Activated T-helper 1 cell treated with anti-CD3 and anti-CD28 coated beads, Interleukin-12 subunit alpha, Interleukin-12 subunit beta, Interleukin-2, Interleukin-4 antibody, amounts not matched to agents 30 ng/mL and 10 ng/mL and 1 ng/mL, durations not matched to agents 14 hours and 24 hours and 36 hours (primary cell): ENCODE measurements around the gene CHST6. TPM values are rescaled to one million over a fixed set of nuclear protein-coding genes. Genes with fewer than 3 reads are reported as not detected.
"Not testable (repeated sequence)": the region's sequence is repeated elsewhere in the genome, so short reads cannot be mapped to it uniquely, and the experiment has no call there.

Experiments used
- DNase-seq: peaks from one replicate; pipeline ENCODE4 v3.0.0; 2021; ENCODE audit warnings: low spot score
- H3K27ac Mint-ChIP-seq: one replicate; pipeline ENCODE4 v1.8.0; 2021; ENCODE audit warnings: mild to moderate bottlenecking, mixed read lengths
- H3K27me3 Mint-ChIP-seq: one replicate; pipeline ENCODE4 v1.8.0; 2022; ENCODE audit warnings: mild to moderate bottlenecking, moderate library complexity, mixed read lengths; ENCODE audit not compliant: insufficient read depth
- H3K36me3 Mint-ChIP-seq: one replicate; pipeline ENCODE4 v1.8.0; 2021; ENCODE audit warnings: low read depth, mixed read lengths
- H3K4me1 Mint-ChIP-seq: one replicate; pipeline ENCODE4 v1.8.0; 2021; ENCODE audit warnings: low read depth, mixed read lengths
- H3K4me3 Mint-ChIP-seq: one replicate; pipeline ENCODE4 v1.8.0; 2021; ENCODE audit warnings: mild to moderate bottlenecking, moderate library complexity, mixed read lengths
- H3K9me3 Mint-ChIP-seq: one replicate; pipeline ENCODE4 v1.8.0; 2021; ENCODE audit warnings: mixed read lengths
- intact Hi-C: fragments of 100-400 bp; cut with micrococcal nuclease; formaldehyde crosslinking; loops from one replicate; pipeline ENCODE4 v1.15.1; 2024
- total RNA-seq: library from RNA; stranded (reverse); gene quantifications from 2 replicates; pipeline ENCODE4 v1.2.3, GENCODE V29; 2022

The CHST6 gene
- not detected in 2 replicates for total RNA-seq

GRCh38 chr16:75495076-75495674, at the start of gene CHST6:
Gene CHST6 (minus strand): TSS chr16:75495441. CDS start chr16:75479828, 15,613 bp downstream.
- no peaks in the 10 kb centered on the region for H3K4me1 Mint-ChIP-seq
- H3K36me3 Mint-ChIP-seq, result no peaks in the 10 kb centered on the region
- intact Hi-C loops, result no loop called here
- no peak within 1 kb of the TSS for H3K4me3 Mint-ChIP-seq
- no peak within 1 kb of the TSS for H3K27ac Mint-ChIP-seq
- peaks cover 34% of the 10 kb centered on the region for H3K27me3 Mint-ChIP-seq
- no peak for DNase-seq
- no peaks in the 10 kb centered on the region for H3K9me3 Mint-ChIP-seq

DNA sequence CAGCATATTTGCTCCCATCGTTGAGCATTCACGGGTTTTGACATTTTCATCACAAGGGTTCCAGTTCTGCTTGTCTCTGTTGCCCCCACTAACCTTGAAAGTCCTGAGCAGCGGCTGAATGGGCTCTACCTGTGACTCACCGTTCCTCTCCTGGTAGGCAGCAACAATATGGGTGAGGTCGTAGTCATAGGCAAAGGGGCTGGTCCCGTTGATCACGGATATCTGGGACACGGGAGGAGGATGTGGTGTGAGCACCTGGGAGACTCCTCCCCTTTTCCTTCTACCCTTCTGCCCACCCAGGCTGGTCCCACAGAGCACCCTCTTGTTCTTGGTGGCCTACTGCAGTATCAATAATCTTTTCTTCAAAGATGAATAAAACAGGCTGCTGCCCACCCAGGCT, 47.2 kb upstream of the CHST6 start:
- H3K4me1 Mint-ChIP-seq, intact Hi-C loops, H3K36me3 Mint-ChIP-seq, H3K4me3 Mint-ChIP-seq, H3K9me3 Mint-ChIP-seq, DNase-seq, H3K27ac Mint-ChIP-seq, H3K27me3 Mint-ChIP-seq: not testable (repeated sequence)

- Mint-ChIP-seq H3K27ac (no peak overlapping the region), H3K4me1 (peaks cover 7% of the 10 kb centered on the region), H3K9me3 (no peaks in the 10 kb centered on the region), H3K36me3 (no peaks in the 10 kb centered on the region), H3K4me3 (no peak overlapping the region), H3K27me3 (no peaks in the 10 kb centered on the region)
- DNase-seq, result no peak
- intact Hi-C loops, result no loop called here
Observed at GRCh38 chr16:75541236-75541635, 46.0 kb upstream of the CHST6 start.

GRCh38 chr16:75538882-75539565, 43.8 kb upstream of the CHST6 start:
- H3K9me3 Mint-ChIP-seq, H3K27ac Mint-ChIP-seq, H3K4me3 Mint-ChIP-seq, intact Hi-C loops, DNase-seq, H3K27me3 Mint-ChIP-seq, H3K36me3 Mint-ChIP-seq, H3K4me1 Mint-ChIP-seq: not testable (repeated sequence)

- Mint-ChIP-seq H3K27ac (no peak overlapping the region), H3K36me3 (no peaks in the 10 kb centered on the region), H3K4me3 (no peak overlapping the region), H3K9me3 (no peaks in the 10 kb centered on the region), H3K27me3 (peaks cover 2% of the 10 kb centered on the region), H3K4me1 (peaks cover 7% of the 10 kb centered on the region)
- DNase-seq, result no peak
- intact Hi-C loops, result no loop called here
Observed at GRCh38 chr16:75537776-75538175, 42.5 kb upstream of the CHST6 start.

DNA sequence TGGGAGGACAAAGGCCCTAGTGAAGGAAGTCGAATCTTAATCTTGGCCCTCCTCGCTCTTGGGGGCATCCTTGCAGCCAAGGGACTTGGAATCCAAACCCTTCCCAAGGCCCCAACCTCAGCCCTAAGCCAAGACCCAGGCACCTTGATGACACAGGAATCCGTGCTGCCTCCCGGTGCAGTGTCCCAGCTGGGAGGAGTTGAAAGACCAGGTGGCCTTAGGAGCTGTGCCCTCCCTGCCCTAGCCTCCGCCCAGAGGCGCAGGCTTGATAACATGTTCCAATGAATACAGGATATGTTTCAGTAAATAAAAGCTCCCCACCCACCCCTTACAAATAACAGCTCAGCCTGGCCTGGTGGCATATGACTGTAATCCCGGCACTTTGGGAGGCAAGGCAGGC, 40.7 kb upstream of the CHST6 start, which contains the start of gene CHST5:
CHST5 (minus strand) TSS at position 208 of the 400 bp plus-strand sequence. CDS start 5,724 bp downstream, outside the sequence.
- no peak for DNase-seq
- peaks cover 7% of the 10 kb centered on the region for H3K4me1 Mint-ChIP-seq
- peaks cover 2% of the 10 kb centered on the region for H3K27me3 Mint-ChIP-seq
- H3K27ac Mint-ChIP-seq, result no peak within 1 kb of the TSS
- H3K9me3 Mint-ChIP-seq, result no peaks in the 10 kb centered on the region
- no peak within 1 kb of the TSS for H3K4me3 Mint-ChIP-seq
- no peaks in the 10 kb centered on the region for H3K36me3 Mint-ChIP-seq
- intact Hi-C loops, result no loop called here

- intact Hi-C loops, result no loop called here
- Mint-ChIP-seq H3K4me3 (no peak overlapping the region), H3K9me3 (no peaks in the 10 kb centered on the region), H3K4me1 (peaks cover 4% of the 10 kb centered on the region), H3K27me3 (peaks cover 2% of the 10 kb centered on the region), H3K36me3 (no peaks in the 10 kb centered on the region), H3K27ac (no peak overlapping the region)
- no peak for DNase-seq
Observed at GRCh38 chr16:75535211-75535843, 40.1 kb upstream of the CHST6 start.

DNA sequence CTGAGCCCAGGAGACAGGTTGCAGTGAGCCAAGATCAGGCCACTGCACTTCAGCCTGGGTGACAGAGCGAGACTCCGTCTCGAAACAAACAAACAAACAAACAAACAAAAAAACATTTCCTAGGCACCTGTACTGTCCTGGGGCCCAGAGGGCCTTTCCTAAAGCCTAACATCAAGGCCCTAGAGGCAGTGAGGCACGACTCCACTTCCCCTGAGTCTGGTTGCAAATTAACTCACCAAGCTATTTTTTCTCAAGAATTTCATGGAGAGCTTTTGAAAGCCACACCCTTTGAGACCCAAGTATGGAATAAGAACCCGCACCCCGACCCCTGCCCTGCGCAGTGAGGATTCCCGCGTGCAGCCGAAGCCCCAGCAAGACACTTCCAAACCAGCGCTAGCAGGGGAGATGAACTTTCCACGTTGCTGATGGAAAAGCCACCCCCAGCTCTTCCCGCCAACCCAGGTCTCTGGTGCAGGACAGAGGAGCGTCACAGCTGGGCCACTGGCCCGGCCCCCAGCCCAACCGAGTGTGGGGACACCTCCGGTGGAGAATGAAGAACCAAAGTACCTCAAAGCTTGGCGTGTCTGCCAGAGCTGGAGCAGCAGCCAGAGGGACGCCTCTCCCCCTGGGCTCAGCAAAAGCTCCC, 39.4 kb upstream of the CHST6 start:
- no peaks in the 10 kb centered on the region for H3K9me3 Mint-ChIP-seq
- H3K27ac Mint-ChIP-seq, result no peak overlapping the region
- no peaks in the 10 kb centered on the region for H3K4me1 Mint-ChIP-seq
- DNase-seq, result no peak
- H3K27me3 Mint-ChIP-seq, result peaks cover 2% of the 10 kb centered on the region
- intact Hi-C loops, result no loop called here
- H3K36me3 Mint-ChIP-seq, result no peaks in the 10 kb centered on the region
- no peak overlapping the region for H3K4me3 Mint-ChIP-seq

GRCh38 chr16:75532791-75533190, 37.5 kb upstream of the CHST6 start:
- Mint-ChIP-seq H3K4me1 (no peaks in the 10 kb centered on the region), H3K4me3 (no peak overlapping the region), H3K27me3 (peaks cover 2% of the 10 kb centered on the region), H3K36me3 (no peaks in the 10 kb centered on the region), H3K9me3 (no peaks in the 10 kb centered on the region), H3K27ac (no peak overlapping the region)
- DNase-seq, result no peak
- intact Hi-C loops, result no loop called here

DNA sequence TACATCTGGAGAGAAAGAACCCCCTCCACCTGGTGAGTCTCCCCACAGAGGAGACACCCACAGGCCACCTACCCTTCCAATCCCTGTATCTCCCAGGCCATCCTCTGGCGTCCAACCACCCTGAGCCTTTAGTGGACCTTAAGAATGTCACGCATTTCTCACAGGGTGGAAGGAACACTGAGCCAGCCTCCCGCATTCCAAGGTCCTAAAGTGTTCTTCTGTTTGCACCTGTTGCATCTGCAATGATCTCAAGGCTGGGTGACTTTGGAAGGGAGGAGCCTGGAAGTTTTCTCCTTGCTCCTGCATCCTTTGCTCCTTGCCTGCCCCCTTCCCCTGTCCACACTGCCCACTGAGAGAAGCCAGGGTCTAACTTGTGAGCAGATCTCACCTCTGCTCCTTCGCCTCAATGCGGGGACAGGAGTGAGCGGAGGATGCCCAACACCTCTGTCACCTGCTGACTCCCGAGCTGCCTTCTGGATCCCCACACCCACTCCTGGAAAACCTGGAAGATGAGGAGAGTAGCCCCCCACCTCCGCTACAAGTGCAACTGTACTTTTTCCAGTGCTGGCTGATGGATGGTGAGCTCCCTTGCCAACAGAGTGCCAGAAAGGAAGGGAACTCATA, 37.0 kb upstream of the CHST6 start:
- H3K27ac Mint-ChIP-seq, result no peak overlapping the region
- H3K4me3 Mint-ChIP-seq, result no peak overlapping the region
- H3K4me1 Mint-ChIP-seq, result no peaks in the 10 kb centered on the region
- DNase-seq, result no peak
- H3K27me3 Mint-ChIP-seq, result peaks cover 2% of the 10 kb centered on the region
- intact Hi-C loops, result no loop called here
- no peaks in the 10 kb centered on the region for H3K36me3 Mint-ChIP-seq
- H3K9me3 Mint-ChIP-seq, result no peaks in the 10 kb centered on the region

- no peak for DNase-seq
- Mint-ChIP-seq H3K36me3 (no peaks in the 10 kb centered on the region), H3K27me3 (no peaks in the 10 kb centered on the region), H3K4me3 (no peak overlapping the region), H3K9me3 (no peaks in the 10 kb centered on the region), H3K27ac (no peak overlapping the region), H3K4me1 (no peaks in the 10 kb centered on the region)
- intact Hi-C loops, result no loop called here
Observed at GRCh38 chr16:75529959-75530358, 34.7 kb upstream of the CHST6 start.

- DNase-seq, result no peak
- Mint-ChIP-seq H3K36me3 (no peaks in the 10 kb centered on the region), H3K27ac (no peak overlapping the region), H3K4me1 (no peaks in the 10 kb centered on the region), H3K9me3 (no peaks in the 10 kb centered on the region), H3K4me3 (no peak overlapping the region), H3K27me3 (no peaks in the 10 kb centered on the region)
- intact Hi-C loops, result no loop called here
Observed at GRCh38 chr16:75529056-75529905, 34.0 kb upstream of the CHST6 start.
